ENCODE data around the gene DEPDC5.
"Not testable (repeated sequence)": the region's sequence is repeated elsewhere in the genome, so short reads cannot be mapped to it uniquely, and the experiment has no call there.

The DEPDC5 gene

GRCh38 chr22:31749636-31750364, 4.0 kb upstream of the DEPDC5 start, which contains the start of gene PRR14L:
TSS of gene PRR14L (minus strand) at chr22:31750132. CDS start at chr22:31738860, 11,272 bp downstream.
- peak; percentile 97 for DNase-seq (ENCODE audit: low spot score)

DNA sequence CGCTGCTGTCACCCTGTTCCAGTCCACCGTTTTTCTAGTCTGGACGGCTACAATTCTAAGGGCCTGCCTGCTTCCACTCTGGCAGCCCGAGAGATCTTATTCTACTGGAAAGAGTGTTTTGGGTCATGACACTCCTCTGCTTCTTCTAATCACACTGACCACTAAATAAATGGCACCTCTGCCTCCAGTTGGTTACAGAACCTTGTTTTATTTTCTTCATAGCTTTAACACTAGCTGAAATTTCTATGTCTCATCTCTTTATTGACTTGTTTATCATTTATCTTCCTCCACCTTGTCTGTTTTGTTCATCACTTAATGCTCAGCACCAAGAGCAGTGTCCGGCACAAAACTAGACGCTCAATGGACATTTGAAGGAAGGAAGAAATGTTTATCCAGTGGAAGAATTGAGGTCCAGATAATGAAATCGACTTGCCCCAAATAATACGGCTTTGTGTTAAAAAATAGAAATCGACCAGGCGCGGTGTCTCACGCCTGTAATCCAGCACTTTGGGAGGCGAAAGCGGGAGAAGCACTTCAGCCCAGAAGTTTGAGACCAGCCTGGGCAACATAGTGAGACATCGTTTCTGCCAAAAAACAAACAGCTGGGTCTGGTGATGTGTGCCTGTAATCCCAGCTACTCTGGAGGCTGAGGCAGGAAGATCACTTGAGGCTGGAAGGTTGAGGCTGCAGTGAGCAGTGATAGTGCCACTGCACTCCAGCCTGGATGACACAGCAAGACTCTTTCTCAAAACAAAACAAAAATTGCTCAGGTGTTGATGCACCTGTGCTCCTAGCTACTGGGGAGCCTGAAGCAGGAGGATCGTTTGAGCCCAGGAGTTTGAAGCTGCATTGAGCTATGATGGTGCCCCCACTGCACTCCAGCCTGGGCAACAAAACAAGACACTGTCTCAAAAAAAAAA, 3.2 kb upstream of the DEPDC5 start:
- DNase-seq (ENCODE audit: low spot score) = no peak

DNA sequence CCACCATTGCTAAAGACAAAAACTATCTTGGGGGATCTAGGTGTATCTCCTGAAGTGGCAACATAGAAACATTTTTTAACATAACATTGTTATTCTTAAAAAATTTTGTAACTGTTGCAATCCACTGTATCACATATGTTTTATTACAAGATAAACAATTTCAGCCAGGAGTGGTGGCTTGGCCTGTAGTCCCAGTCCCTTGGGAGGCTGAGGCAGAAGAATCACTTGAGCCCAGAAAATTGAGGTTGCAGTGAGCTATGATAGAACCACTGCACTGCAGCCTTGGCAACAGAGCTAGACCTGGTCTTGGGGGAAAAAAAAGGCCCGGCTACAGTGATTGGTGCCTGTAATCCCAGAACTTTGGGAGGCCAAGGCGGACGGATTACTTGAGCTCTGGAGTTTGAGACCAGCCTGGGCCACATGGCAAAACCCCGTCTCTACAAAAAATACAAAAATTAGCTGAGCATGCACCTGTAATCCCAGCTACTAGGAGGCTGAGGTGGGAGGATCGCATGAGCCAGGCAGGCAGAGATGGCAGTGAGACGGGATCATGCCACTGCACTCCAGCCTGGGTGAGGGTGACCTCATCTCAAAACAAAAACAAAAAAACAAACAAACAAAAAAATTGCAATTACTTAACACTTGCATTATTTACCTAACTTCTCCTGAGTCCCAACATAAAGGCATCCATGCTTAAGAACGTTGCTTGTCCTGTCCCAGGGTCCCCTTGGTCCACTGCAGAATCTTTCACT, 1.5 kb upstream of the DEPDC5 start:
- no peak for DNase-seq (ENCODE audit: low spot score)

DNA sequence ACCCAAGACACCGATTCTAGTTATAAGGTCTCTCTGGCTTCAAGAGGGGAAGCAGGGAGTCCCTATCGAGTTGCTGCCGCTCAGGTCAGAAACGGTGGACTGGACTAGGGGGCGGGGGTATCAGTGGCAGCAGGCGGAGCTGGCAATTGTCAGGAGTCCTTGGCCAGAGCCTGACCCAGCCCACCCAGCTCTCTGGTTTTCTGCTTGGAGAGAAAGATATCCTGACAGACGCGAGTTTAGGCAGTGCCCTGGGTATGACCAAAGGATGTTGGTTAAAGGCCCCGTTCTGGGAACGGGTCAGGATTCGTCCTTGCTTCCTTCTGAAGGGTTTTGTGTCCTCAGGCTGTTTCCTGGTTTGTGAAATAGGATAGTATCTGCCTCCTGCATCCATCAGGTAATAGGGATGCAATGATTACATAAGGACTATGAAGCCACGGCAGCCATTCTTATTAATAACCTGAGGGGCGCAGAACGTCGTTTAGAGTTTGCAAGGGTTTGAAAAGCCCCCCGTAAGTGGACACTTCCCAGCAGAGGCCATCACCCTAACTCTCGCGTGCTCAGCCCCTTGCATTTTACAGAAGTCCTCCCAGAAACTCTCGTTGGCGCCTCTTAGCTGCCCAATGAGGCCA, 700 bp upstream of the DEPDC5 start:
- DNase-seq (ENCODE audit: low spot score) = peak; percentile 17

DNA sequence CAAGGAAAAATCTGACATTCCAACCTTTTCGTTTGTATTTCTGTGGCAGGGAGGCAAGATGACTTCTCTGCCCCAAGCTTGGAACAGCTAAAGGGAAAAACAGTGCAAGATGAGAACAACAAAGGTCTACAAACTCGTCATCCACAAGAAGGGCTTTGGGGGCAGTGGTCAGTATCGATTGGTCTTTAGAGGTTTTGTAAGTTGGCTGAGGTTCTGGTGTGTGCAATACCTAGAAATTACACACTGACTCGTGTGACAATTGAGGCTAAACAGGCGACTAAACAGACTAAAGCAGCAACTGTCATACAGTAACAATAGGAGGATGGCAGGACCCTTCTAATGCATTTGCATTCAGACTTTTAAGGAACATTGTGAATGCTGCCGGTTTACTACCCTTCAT, 994 bp downstream of the DEPDC5 start:
- no peak for DNase-seq (ENCODE audit: low spot score)

- no peak for DNase-seq (ENCODE audit: low spot score)
These were observed 3.4 kb downstream of the DEPDC5 start for GRCh38 chr22:31757265-31757664.

DNA sequence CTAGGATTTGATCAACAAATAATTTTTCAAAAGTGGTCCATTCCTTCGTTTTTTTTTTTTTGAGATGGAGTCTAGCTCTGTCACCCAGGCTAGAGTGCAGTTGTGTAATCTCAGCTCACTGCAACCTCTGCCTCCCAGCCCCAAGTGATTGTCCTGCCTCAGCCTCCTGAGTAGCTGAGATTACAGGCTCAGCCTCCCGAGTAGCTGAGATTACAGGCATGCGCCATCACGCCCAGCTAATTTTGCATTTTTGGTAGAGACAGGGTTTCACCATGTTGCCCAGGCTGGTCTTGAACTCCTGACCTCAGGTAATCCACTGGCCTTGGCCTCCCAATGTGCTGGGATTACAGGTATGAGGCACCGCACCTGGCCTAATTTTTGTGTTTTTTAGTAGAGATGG, 5.0 kb downstream of the DEPDC5 start:
- DNase-seq (ENCODE audit: low spot score) = not testable (repeated sequence)

DNA sequence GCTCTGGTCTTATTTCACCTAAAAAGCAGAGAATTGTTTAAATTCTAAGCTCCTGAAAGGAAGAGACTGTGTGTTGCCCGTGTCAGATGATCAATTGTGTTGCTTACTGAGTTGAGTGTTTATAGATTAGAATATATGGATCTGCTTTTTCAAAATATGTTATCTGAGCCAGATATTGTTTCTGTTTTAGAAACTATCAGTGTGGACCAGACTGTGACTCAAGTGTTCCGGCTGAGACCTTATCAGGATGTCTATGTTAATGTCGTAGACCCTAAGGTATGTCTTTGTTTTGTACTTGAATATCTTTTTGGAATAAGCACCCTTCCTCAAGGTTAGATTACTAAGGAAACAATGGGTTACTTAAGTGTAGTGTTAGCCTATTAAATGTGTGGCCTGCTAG, 11.0 kb downstream of the DEPDC5 start:
- DNase-seq (ENCODE audit: low spot score) = no peak

- no peak for DNase-seq (ENCODE audit: low spot score)
These were observed 14.7 kb downstream of the DEPDC5 start for GRCh38 chr22:31768422-31769059.

DNA sequence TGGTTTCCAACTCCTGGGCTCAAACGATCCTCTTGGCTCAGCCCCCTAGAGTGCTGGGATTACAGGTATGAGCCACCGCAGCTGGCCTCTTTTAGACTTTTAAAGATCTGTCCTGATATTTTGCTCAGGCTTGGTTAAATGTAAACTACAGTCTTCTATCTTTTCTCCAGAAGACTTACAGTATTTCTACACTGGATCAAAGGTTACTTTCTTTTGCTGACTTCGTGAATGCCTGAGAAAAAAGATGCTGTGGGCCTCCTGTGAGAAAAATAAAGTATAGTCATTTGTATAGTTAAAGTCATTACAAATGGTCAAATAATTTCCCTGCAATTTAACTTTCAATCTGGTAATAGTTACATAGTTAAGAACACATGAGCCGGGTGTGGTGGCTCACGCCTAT, 19.6 kb downstream of the DEPDC5 start:
- DNase-seq (ENCODE audit: low spot score) = no peak

- DNase-seq (ENCODE audit: low spot score) = no peak
These were observed 22.4 kb downstream of the DEPDC5 start for GRCh38 chr22:31776231-31776630.

DNA sequence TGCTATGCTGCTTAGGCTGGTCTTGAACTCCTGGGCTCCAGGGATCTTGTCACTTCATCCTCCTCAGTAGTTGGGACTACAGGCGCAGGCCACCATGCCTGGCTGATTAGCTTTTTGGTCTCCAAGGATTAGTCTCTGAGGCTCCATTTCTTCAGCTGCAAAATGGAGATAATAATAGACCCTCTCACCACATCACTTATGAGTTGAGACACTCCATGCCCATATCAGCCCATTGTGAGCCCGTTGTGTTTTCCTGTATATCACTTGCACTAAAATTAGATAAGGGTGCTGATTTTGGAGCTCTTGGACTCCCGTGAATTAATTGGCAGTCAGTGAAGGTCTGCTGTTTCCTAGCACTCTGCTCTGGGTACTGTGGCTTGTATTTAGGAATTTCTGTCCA, 36.0 kb downstream of the DEPDC5 start:
- DNase-seq (ENCODE audit: low spot score) = no peak

DNA sequence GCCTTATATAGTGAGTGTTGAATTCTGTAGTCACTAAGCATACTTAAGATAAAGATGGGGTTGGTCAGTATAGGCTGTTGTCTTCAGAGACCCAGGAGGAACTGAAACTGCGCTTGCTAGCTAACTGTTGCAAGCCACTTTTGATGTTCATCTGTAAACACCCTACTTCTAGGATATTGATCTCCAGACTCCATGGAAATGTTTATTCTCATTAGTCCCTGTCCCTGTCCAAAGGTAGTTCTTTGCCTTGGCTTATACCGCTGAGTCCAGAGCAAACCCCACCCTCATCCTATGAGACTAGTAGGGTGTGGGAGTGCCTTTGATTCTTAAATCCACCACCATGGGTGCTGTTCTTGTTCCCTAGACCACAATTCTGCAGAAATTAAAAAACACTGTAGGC, 36.4 kb downstream of the DEPDC5 start:
- DNase-seq (ENCODE audit: low spot score) = no peak

DNA sequence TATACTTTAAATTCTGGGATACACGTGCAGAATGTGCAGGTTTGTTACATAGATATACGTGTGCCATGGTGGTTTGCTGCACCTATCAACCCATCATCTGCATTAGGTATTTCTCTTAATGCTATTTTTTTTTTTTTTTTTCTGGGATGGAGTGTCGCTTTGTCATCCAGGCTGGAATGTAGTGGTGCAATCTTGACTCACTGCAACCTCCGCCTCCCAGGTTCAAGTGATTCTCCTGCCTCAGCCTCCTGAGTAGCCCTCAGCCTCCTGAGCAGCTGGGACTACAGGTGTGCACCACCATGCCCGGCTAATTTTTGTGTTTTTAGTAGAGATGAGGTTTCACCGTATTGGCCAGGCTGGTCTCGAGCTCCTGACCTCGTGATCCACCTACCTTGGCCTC, 45.5 kb downstream of the DEPDC5 start:
- not testable (repeated sequence) for DNase-seq (ENCODE audit: low spot score)

DNA sequence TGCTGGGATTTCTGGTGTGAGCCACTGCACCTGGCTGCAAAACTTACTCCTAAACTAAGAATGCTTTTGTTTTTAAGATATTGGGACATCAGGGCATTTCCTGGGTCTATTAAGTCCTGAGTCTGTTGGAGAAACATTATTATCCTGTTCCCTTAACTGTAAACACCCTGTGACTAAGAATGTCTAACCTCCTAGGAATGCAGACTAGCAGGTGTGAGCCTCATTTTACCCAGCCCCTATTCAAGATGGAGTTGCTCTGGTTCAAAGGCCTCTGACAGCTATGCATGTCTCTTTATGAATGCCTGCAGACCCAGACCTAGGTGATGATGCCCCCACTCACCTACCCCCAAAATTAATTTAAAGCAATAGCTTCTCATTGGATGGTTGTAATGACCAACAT, 46.2 kb downstream of the DEPDC5 start:
- no peak for DNase-seq (ENCODE audit: low spot score)

DNA sequence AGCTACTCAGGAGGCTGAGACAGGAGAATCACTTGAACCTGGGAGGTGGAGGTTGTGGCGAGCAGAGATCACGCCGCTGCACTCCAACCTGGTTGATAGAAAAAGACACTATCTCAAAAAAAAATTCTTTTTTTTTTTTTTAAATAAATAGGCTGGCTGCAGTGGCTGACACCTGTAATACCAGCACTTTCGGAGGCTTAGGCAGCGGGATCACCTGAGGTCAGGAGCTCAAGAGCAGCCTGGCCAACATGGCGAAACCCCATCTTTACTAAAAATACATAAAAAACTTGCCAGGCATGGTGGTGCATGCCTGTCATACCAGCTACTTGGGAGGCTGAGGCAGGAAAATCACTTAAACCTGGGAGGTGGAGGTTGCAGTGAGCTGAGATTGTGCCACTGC, 47.0 kb downstream of the DEPDC5 start:
- DNase-seq (ENCODE audit: low spot score) = not testable (repeated sequence)

GRCh38 chr22:31802575-31802974, 48.8 kb downstream of the DEPDC5 start:
- no peak for DNase-seq (ENCODE audit: low spot score)

DNA sequence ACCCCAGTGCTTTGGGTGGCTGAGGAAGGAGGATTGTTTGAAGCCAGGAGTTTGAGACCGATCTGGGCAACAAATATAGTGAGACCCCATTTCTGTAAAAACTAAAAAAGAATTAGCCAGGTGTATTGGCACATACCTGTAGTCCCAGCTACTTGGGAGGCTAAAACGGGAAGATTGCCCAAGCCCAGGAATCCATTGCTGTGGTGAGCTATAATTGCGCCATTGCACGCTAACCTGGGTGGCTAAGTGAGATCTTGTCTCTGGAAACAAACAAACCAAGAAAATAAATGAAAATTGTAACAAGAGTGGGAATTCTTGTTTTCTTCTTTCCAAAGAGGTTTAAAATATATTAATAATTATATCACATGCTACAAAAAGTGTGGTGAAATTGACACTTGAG, 52.9 kb downstream of the DEPDC5 start:
- no peak for DNase-seq (ENCODE audit: low spot score)

- no peak for DNase-seq (ENCODE audit: low spot score)
These were observed 59.3 kb downstream of the DEPDC5 start for GRCh38 chr22:31812977-31813605.

GRCh38 chr22:31813898-31814297, 60.1 kb downstream of the DEPDC5 start:
- DNase-seq (ENCODE audit: low spot score) = not testable (repeated sequence)

GRCh38 chr22:31814942-31815341, 61.1 kb downstream of the DEPDC5 start:
- DNase-seq (ENCODE audit: low spot score) = no peak

Measured in GM03348 (cell line).